DOHH2 (cell line): ENCODE data around the gene PHAF1.

Experiments used
- H3F3A ChIP-seq: fragments of 200-600 bp; sonication (generic), shearing (Covaris generic); 2 replicates; pipeline ENCODE4 v1.6.0; 2016; ENCODE audit warnings: antibody characterized with exemption, mild to moderate bottlenecking; ENCODE audit not compliant: control insufficient read depth, insufficient read depth
- H3K27ac ChIP-seq: fragments of 200-600 bp; sonication (generic); 2 replicates; pipeline ENCODE4 v1.5.1; 2014; ENCODE audit warnings: low read depth, mild to moderate bottlenecking, low read length, moderate library complexity
- H3K27me3 ChIP-seq: fragments of 200-600 bp; sonication (generic); 2 replicates; pipeline ENCODE4 v1.6.1; 2014; ENCODE audit warnings: mild to moderate bottlenecking, low read length, mixed read lengths; ENCODE audit not compliant: control insufficient read depth
- H3K36me3 ChIP-seq: fragments of 200-600 bp; sonication (generic); 2 replicates; pipeline ENCODE4 v1.6.1; 2014; ENCODE audit warnings: mild to moderate bottlenecking, low read length, moderate library complexity, mixed read lengths; ENCODE audit not compliant: control insufficient read depth
- H3K4me1 ChIP-seq: fragments of 200-600 bp; sonication (generic); 2 replicates; pipeline ENCODE4 v1.6.1; 2014; ENCODE audit warnings: mild to moderate bottlenecking, low read length, mixed read lengths; ENCODE audit not compliant: control insufficient read depth
- H3K4me2 ChIP-seq: fragments of 200-600 bp; sonication (generic); 2 replicates; pipeline ENCODE4 v1.6.0; 2014; ENCODE audit warnings: mild to moderate bottlenecking, low read length, moderate library complexity
- H3K4me3 ChIP-seq: fragments of 200-600 bp; sonication (generic); 2 replicates; pipeline ENCODE4 v1.5.1; 2014; ENCODE audit warnings: mild to moderate bottlenecking, low read length, mixed read lengths
- H3K79me2 ChIP-seq: fragments of 200-600 bp; sonication (generic); 2 replicates; pipeline ENCODE4 v1.6.1; 2014; ENCODE audit warnings: mild to moderate bottlenecking, low read length, mixed read lengths; ENCODE audit not compliant: control insufficient read depth
- H3K9me2 ChIP-seq: fragments of 200-600 bp; sonication (generic); replicated peaks from 2 replicates; pipeline ENCODE4 v1.6.1; 2014; ENCODE audit warnings: mild to moderate bottlenecking, low read length, mixed read lengths; ENCODE audit not compliant: control insufficient read depth
- H3K9me3 ChIP-seq: fragments of 200-600 bp; sonication (generic); 2 replicates; pipeline ENCODE4 v1.6.1; 2014; ENCODE audit warnings: antibody characterized with exemption, low read length, mixed read lengths; ENCODE audit not compliant: control insufficient read depth, insufficient read depth
- H4K20me1 ChIP-seq: fragments of 200-600 bp; sonication (generic); 2 replicates; pipeline ENCODE4 v1.6.0; 2014; ENCODE audit warnings: low read depth, mild to moderate bottlenecking, antibody characterized with exemption, low read length, moderate library complexity; ENCODE audit not compliant: control insufficient read depth, insufficient read depth
- EZH2phosphoT487 ChIP-seq: fragments of 200-600 bp; sonication (generic); IDR thresholded peaks from 2 replicates; pipeline ENCODE4 v1.6.1; 2017; ENCODE audit warnings: borderline replicate concordance, mild to moderate bottlenecking, antibody characterized with exemption, low read length, moderate library complexity, mixed read lengths
- TF ChIP-seq, protein P1 (sequence below): fragments of 200-600 bp; sonication (generic); IDR thresholded peaks from one replicate; pipeline ENCODE4 v1.5.1; 2014; ENCODE audit warnings: antibody characterized with exemption, mild to moderate bottlenecking, low read depth, low read length; ENCODE audit not compliant: poor library complexity, severe bottlenecking

PHAF1 gene

DNA sequence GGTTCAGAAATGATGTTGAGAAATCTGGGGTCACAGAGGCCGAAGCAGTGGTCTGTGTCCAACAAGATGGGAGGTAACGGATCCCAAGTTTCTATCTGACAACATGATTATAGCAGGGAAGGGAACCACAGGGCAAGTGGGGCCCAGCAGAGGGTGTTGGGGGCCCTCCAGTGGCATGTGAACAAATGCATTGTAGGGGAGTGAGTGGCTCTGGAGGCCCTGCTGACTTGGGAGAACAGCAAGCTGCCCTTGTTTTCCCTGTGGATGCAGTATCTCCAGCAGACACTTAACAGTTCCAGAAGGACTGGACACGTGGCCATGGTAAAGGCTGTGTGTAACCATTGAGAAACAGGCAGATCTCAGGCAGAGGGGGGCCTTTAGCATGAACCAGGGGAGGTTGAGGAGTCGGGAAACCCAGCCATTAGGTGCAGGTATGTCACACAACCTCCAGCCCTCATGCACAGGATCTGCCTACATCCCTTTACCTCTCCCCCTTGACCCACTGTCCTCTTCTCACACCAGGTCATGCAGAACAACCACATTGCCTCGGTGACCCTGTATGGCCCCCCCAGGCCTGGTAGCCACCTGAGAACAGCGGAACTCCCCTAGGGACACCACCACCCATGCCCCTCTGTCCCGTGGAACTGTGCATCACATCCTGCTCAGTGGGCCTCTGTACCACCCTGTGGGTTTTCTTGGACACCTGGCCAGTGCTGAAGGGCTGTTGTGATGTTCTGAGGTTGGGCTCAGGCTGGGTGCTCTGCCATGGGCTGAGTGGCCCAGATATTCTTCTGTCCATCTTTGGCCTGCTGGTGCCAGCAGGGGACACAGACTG lies 37.0 kb downstream of the PHAF1 start:
- Histone ChIP-seq H3K4me3 (no peak overlapping the region), H3K36me3 (peaks cover 46% of the 10 kb centered on the region), H3K9me2 (no peaks in the 10 kb centered on the region), H3K27me3 (peaks cover 11% of the 10 kb centered on the region; the same call in 1 of the 2 replicates), H3F3A (no peaks in the 10 kb centered on the region; the same call in 1 of the 2 replicates), H3K9me3 (no peaks in the 10 kb centered on the region), H3K4me2 (no peak overlapping the region), H3K79me2 (no peaks in the 10 kb centered on the region), H3K4me1 (0 out of 2 replicates have a peak, but pooled peaks cover 3% of the 10 kb centered on the region), H3K27ac (no peak overlapping the region), H4K20me1 (no peaks in the 10 kb centered on the region; the same call in 1 of the 2 replicates)
- no peak for TF ChIP-seq EZH2phosphoT487
- TF ChIP-seq, protein P1, sequence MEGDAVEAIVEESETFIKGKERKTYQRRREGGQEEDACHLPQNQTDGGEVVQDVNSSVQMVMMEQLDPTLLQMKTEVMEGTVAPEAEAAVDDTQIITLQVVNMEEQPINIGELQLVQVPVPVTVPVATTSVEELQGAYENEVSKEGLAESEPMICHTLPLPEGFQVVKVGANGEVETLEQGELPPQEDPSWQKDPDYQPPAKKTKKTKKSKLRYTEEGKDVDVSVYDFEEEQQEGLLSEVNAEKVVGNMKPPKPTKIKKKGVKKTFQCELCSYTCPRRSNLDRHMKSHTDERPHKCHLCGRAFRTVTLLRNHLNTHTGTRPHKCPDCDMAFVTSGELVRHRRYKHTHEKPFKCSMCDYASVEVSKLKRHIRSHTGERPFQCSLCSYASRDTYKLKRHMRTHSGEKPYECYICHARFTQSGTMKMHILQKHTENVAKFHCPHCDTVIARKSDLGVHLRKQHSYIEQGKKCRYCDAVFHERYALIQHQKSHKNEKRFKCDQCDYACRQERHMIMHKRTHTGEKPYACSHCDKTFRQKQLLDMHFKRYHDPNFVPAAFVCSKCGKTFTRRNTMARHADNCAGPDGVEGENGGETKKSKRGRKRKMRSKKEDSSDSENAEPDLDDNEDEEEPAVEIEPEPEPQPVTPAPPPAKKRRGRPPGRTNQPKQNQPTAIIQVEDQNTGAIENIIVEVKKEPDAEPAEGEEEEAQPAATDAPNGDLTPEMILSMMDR: no peak

DNA sequence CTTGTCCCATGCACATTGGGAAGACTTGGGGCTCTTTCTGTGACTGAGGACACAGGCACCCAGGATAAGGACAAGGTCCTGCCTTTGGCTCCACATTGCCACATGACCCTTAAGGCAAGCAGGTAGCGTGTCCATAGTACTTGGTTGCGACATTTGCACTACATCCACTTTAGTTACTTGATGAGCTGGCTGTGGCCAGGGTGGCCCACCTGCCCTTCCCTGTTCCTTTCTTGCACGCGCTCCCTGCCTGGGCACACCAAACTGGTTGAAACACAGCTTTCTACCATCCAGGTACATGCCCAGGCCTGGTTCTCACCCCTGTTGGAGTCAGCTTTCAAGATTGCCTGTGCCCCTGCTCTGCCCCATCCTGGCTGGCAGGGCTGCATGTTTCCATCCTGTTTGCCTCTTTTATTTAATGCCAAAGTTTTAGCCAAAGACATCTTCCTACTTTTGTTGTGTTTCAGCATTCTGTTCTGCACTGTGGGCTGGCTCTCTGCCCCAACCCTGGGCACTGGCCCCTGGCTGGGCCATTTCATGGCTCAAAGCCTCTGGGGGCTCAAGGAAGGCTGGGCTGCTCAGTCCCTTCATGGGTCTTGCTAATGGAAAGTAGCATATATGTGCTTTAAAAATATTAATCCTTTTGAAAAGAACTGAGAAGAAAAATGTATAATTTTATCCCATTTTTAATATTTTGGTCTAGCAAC lies 37.8 kb downstream of the PHAF1 start:
- H3K36me3 ChIP-seq: peaks cover 38% of the 10 kb centered on the region
- 0 out of 2 replicates have a peak, but pooled peaks cover 3% of the 10 kb centered on the region for H3K4me1 ChIP-seq
- no peaks in the 10 kb centered on the region for H3K79me2 ChIP-seq
- H4K20me1 ChIP-seq: no peaks in the 10 kb centered on the region; the same call in 1 of the 2 replicates
- H3K4me2 ChIP-seq: no peak overlapping the region
- H3K27me3 ChIP-seq: peaks cover 13% of the 10 kb centered on the region; the same call in 1 of the 2 replicates
- no peak overlapping the region for H3K27ac ChIP-seq
- H3K4me3 ChIP-seq: no peak overlapping the region
- no peaks in the 10 kb centered on the region for H3K9me3 ChIP-seq
- H3F3A ChIP-seq: no peaks in the 10 kb centered on the region; the same call in 1 of the 2 replicates
- no peaks in the 10 kb centered on the region for H3K9me2 ChIP-seq
- TF ChIP-seq, protein P1: no peak
- no peak for TF ChIP-seq EZH2phosphoT487

DNA sequence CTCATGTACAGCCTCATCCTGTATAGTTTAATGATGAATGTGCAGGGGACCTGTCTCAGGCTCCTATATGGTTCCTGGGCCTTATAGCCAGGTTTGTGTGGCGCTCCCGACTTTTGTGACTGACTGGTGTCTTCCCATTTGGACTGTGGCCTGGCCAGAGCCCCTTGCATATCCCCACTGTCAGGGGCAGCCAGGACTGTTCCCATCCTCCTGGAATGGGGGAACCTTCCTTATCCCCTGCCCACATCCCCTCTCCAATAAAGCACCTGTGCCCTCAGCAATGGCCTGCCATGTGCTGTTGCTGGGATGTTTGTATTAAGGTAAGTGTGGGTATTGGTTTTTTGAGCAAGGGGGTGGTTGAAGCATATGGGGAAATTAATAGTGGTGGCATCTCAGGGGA lies 38.5 kb downstream of the PHAF1 start:
- Histone ChIP-seq H4K20me1 (no peaks in the 10 kb centered on the region; the same call in 1 of the 2 replicates), H3F3A (no peaks in the 10 kb centered on the region; the same call in 1 of the 2 replicates), H3K4me2 (no peak overlapping the region), H3K27me3 (peaks cover 13% of the 10 kb centered on the region; the same call in 1 of the 2 replicates), H3K4me1 (0 out of 2 replicates have a peak, but pooled peaks cover 3% of the 10 kb centered on the region), H3K9me2 (no peaks in the 10 kb centered on the region), H3K79me2 (no peaks in the 10 kb centered on the region), H3K9me3 (no peaks in the 10 kb centered on the region), H3K4me3 (no peak overlapping the region), H3K27ac (no peak overlapping the region), H3K36me3 (peaks cover 32% of the 10 kb centered on the region)
- no peak for TF ChIP-seq EZH2phosphoT487
- TF ChIP-seq, protein P1: no peak
